HepG2 (cell line): ENCODE data around the gene MLLT11. TPM values are rescaled to one million over a fixed set of nuclear protein-coding genes. Genes with fewer than 3 reads are reported as not detected.
A peak's percentile ranks its signal among the peaks of the same experiment; 100 is the strongest.

Experiments used
- CCDC6 ChIP-seq: sonication (generic); formaldehyde crosslinking; IDR thresholded peaks from 2 replicates; pipeline ENCODE4 v1.8.1; 2022; ENCODE audit warnings: mild to moderate bottlenecking, missing genetic modification reagents, moderate library complexity
- GABPB1 ChIP-seq: IDR thresholded peaks from 2 replicates; pipeline ENCODE4 v1.6.1; 2016; ENCODE audit warnings: mild to moderate bottlenecking, missing genetic modification reagents, moderate library complexity, missing compliant biosample characterization
- HDAC1 ChIP-seq: sonication (generic); formaldehyde crosslinking; IDR thresholded peaks from 2 replicates; pipeline ENCODE4 v1.5.1; 2020; ENCODE audit warnings: mild to moderate bottlenecking, missing genetic modification reagents
- HDAC2 ChIP-seq: sonication (generic); formaldehyde crosslinking; IDR thresholded peaks from 2 replicates; pipeline ENCODE4 v1.4.0; 2020; ENCODE audit warnings: missing genetic modification reagents
- IKZF4 ChIP-seq: sonication (generic); formaldehyde crosslinking; IDR thresholded peaks from 2 replicates; pipeline ENCODE4 v1.5.1; 2020; ENCODE audit warnings: borderline replicate concordance, mild to moderate bottlenecking, low read depth, missing genetic modification reagents; ENCODE audit errors: not compliant biosample characterization
- LCORL ChIP-seq, 2 experiments: fragments of 450-650 bp in 1 of 2; sonication (generic) in 1 of 2; formaldehyde crosslinking in 1 of 2; IDR thresholded peaks; 2 replicates each; pipeline versions ENCODE4 v1.5.0 to v1.6.1; 2017 to 2020; ENCODE audit warnings: antibody characterized with exemption in 1 of 2, missing genetic modification reagents in 1 of 2
- NCOR1 ChIP-seq: fragments of 200-600 bp; sonication (generic); IDR thresholded peaks from 2 replicates; pipeline ENCODE4 v1.7.0; 2017; ENCODE audit warnings: antibody characterized with exemption, low read length, borderline replicate concordance
- ZNF253 ChIP-seq: sonication (generic); formaldehyde crosslinking; IDR thresholded peaks from 2 replicates; pipeline ENCODE4 v1.8.0; 2022; ENCODE audit warnings: mild to moderate bottlenecking, missing genetic modification reagents, borderline replicate concordance
- ZNF331 ChIP-seq: sonication (generic); formaldehyde crosslinking; IDR thresholded peaks from 2 replicates; pipeline ENCODE4 v1.4.0; 2020; ENCODE audit warnings: missing genetic modification reagents
- ZNF350 ChIP-seq: sonication (generic); formaldehyde crosslinking; IDR thresholded peaks from 2 replicates; pipeline ENCODE4 v1.4.0; 2020; ENCODE audit warnings: mild to moderate bottlenecking, low read depth, missing genetic modification reagents, borderline replicate concordance
- ZNF558 ChIP-seq: sonication (generic); formaldehyde crosslinking; IDR thresholded peaks from 2 replicates; pipeline ENCODE4 v1.9.0; 2022; ENCODE audit warnings: mild to moderate bottlenecking, missing genetic modification reagents, borderline replicate concordance
- ZNF670 ChIP-seq: sonication (generic); formaldehyde crosslinking; IDR thresholded peaks from 2 replicates; pipeline ENCODE4 v1.8.0; 2022; ENCODE audit warnings: mild to moderate bottlenecking, missing genetic modification reagents, borderline replicate concordance
- ZNF766 ChIP-seq: sonication (generic); formaldehyde crosslinking; IDR thresholded peaks from 2 replicates; pipeline ENCODE4 v1.5.0; 2020; ENCODE audit warnings: missing genetic modification reagents, borderline replicate concordance
- ZNF788 ChIP-seq: sonication (generic); formaldehyde crosslinking; IDR thresholded peaks from 2 replicates; pipeline ENCODE4 v1.5.0; 2020; ENCODE audit warnings: mild to moderate bottlenecking, missing genetic modification reagents, borderline replicate concordance
- ZNF790 ChIP-seq: sonication (generic); formaldehyde crosslinking; IDR thresholded peaks from 2 replicates; pipeline ENCODE4 v1.8.0; 2022; ENCODE audit warnings: missing genetic modification reagents, mild to moderate bottlenecking, borderline replicate concordance
- ZNF83 ChIP-seq: sonication (generic); formaldehyde crosslinking; IDR thresholded peaks from 2 replicates; pipeline ENCODE4 v1.4.0; 2020; ENCODE audit warnings: missing genetic modification reagents, mild to moderate bottlenecking, borderline replicate concordance
- polyA plus RNA-seq, 8 experiments: library from polyadenylated mRNA; depleted of rRNA in 3 of 8; stranded (reverse) in 7 of 8; unstranded in 1 of 8; fragments of >200 nt; fragmentation: Illumina TruSeq in 4 of 8; extraction: Trizol in 4 of 8; gene quantifications; 2 replicates each; pipeline versions ENCODE4 v1.2.1 to v1.2.3, GENCODE V29; 2011 to 2016; ENCODE audit warnings: low read depth in 4 of 8, missing spikeins in 1 of 8, mixed read lengths in 1 of 8; ENCODE audit not compliant: insufficient read depth in 1 of 8
- total RNA-seq, 5 experiments: library from RNA; depleted of rRNA; stranded (reverse); fragments of >200 nt; fragmentation: Illumina TruSeq; extraction: Trizol; gene quantifications; 2 replicates each; pipeline ENCODE4 v1.2.3, GENCODE V29; 2016; ENCODE audit warnings: low read depth in 1 of 5
- TF ChIP-seq, protein P1 (sequence below): sonication (generic); formaldehyde crosslinking; IDR thresholded peaks from 2 replicates; pipeline ENCODE4 v1.9.0; 2021; ENCODE audit warnings: missing genetic modification reagents, borderline replicate concordance
- TF ChIP-seq, protein P2 (sequence below): IDR thresholded peaks from 2 replicates; pipeline ENCODE4 v1.6.1; 2016; ENCODE audit warnings: missing compliant biosample characterization, missing genetic modification reagents, borderline replicate concordance
- TF ChIP-seq, protein P3 (sequence below): sonication (generic); formaldehyde crosslinking; IDR thresholded peaks from 2 replicates; pipeline ENCODE4 v1.4.0; 2020; ENCODE audit warnings: missing genetic modification reagents
- TF ChIP-seq, protein P4 (sequence below): sonication (generic); formaldehyde crosslinking; IDR thresholded peaks from 2 replicates; pipeline ENCODE4 v1.4.0; 2020; ENCODE audit warnings: missing genetic modification reagents

Gene MLLT11
- total and polyA plus RNA-seq, 2 of the 13 experiments (the other 11 are each of a cell fraction or from before 2014, with no cell fraction given): 0.21 to 0.22 TPM

DNA sequence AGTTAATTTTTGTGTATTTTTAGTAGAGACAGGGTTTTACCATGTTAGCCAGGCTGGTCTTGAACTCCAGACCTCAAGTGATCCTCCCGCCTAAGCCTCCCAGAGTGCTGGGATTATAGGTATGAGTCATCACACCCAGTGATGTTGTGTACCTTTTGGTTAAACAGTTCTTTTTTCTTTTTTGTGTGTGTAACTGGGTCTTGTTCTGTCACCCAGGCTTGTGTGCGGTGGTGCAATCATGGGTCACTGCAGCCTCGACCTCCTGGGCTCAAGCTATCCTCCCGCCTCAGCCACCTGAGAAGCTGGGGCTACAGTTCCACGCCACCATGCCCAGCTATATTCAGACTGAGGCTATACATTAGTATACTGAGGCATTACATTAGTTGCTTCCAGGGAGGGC, 48.1 kb downstream of the MLLT11 start (continued):
- TF ChIP-seq, protein P1, sequence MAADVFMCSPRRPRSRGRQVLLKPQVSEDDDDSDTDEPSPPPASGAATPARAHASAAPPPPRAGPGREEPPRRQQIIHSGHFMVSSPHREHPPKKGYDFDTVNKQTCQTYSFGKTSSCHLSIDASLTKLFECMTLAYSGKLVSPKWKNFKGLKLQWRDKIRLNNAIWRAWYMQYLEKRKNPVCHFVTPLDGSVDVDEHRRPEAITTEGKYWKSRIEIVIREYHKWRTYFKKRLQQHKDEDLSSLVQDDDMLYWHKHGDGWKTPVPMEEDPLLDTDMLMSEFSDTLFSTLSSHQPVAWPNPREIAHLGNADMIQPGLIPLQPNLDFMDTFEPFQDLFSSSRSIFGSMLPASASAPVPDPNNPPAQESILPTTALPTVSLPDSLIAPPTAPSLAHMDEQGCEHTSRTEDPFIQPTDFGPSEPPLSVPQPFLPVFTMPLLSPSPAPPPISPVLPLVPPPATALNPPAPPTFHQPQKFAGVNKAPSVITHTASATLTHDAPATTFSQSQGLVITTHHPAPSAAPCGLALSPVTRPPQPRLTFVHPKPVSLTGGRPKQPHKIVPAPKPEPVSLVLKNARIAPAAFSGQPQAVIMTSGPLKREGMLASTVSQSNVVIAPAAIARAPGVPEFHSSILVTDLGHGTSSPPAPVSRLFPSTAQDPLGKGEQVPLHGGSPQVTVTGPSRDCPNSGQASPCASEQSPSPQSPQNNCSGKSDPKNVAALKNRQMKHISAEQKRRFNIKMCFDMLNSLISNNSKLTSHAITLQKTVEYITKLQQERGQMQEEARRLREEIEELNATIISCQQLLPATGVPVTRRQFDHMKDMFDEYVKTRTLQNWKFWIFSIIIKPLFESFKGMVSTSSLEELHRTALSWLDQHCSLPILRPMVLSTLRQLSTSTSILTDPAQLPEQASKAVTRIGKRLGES (CRISPR knock-in tag): no peak
- TF ChIP-seq ZNF350 (peak; percentile 39; the same call in 1 of the 2 replicates), ZNF790 (CRISPR knock-in tag) (no peak), ZNF253 (CRISPR knock-in tag) (no peak), ZNF558 (CRISPR knock-in tag) (no peak), LCORL (IDR thresholded peaks at IDR 0.05) (no peak), LCORL (CRISPR knock-in tag; IDR thresholded peaks at IDR 0.05) (no peak; the same call in 1 of the 2 replicates), HDAC2 (CRISPR knock-in tag) (peak; percentile 53; the same call in 1 of the 2 replicates), HDAC1 (CRISPR knock-in tag) (0 out of 2 replicates have a peak, but pooled peaks have one; percentile 40), ZNF331 (CRISPR knock-in tag) (peak; percentile 58; the same call in 1 of the 2 replicates), CCDC6 (no peak), ZNF83 (CRISPR knock-in tag) (no peak), NCOR1 (no peak), ZNF766 (CRISPR knock-in tag) (no peak), GABPB1 (peak; percentile 34; the same call in 1 of the 2 replicates), IKZF4 (no peak), ZNF670 (CRISPR knock-in tag) (no peak), ZNF788 (no peak)
- TF ChIP-seq, protein P2, sequence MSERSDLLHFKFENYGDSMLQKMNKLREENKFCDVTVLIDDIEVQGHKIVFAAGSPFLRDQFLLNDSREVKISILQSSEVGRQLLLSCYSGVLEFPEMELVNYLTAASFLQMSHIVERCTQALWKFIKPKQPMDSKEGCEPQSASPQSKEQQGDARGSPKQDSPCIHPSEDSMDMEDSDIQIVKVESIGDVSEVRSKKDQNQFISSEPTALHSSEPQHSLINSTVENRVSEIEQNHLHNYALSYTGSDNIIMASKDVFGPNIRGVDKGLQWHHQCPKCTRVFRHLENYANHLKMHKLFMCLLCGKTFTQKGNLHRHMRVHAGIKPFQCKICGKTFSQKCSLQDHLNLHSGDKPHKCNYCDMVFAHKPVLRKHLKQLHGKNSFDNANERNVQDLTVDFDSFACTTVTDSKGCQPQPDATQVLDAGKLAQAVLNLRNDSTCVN (CRISPR knock-in tag): no peak
- TF ChIP-seq, protein P3, sequence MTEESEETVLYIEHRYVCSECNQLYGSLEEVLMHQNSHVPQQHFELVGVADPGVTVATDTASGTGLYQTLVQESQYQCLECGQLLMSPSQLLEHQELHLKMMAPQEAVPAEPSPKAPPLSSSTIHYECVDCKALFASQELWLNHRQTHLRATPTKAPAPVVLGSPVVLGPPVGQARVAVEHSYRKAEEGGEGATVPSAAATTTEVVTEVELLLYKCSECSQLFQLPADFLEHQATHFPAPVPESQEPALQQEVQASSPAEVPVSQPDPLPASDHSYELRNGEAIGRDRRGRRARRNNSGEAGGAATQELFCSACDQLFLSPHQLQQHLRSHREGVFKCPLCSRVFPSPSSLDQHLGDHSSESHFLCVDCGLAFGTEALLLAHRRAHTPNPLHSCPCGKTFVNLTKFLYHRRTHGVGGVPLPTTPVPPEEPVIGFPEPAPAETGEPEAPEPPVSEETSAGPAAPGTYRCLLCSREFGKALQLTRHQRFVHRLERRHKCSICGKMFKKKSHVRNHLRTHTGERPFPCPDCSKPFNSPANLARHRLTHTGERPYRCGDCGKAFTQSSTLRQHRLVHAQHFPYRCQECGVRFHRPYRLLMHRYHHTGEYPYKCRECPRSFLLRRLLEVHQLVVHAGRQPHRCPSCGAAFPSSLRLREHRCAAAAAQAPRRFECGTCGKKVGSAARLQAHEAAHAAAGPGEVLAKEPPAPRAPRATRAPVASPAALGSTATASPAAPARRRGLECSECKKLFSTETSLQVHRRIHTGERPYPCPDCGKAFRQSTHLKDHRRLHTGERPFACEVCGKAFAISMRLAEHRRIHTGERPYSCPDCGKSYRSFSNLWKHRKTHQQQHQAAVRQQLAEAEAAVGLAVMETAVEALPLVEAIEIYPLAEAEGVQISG (CRISPR knock-in tag): 0 out of 2 replicates have a peak, but pooled peaks have one; percentile 14
- TF ChIP-seq, protein P4, sequence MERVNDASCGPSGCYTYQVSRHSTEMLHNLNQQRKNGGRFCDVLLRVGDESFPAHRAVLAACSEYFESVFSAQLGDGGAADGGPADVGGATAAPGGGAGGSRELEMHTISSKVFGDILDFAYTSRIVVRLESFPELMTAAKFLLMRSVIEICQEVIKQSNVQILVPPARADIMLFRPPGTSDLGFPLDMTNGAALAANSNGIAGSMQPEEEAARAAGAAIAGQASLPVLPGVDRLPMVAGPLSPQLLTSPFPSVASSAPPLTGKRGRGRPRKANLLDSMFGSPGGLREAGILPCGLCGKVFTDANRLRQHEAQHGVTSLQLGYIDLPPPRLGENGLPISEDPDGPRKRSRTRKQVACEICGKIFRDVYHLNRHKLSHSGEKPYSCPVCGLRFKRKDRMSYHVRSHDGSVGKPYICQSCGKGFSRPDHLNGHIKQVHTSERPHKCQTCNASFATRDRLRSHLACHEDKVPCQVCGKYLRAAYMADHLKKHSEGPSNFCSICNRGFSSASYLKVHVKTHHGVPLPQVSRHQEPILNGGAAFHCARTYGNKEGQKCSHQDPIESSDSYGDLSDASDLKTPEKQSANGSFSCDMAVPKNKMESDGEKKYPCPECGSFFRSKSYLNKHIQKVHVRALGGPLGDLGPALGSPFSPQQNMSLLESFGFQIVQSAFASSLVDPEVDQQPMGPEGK: peak; percentile 30; the same call in 1 of the 2 replicates
